Stimulated activated CD4-positive, alpha-beta T cell treated with anti-CD3 and anti-CD28 coated beads, Interleukin-2, amount 100 ng/mL, for 48 hours (primary cell): ENCODE measurements around the gene XPR1.
"Not testable (repeated sequence)": the region's sequence is repeated elsewhere in the genome, so short reads cannot be mapped to it uniquely, and the experiment has no call there.

Experiments
- DNase-seq, 2 donors: peaks; one replicate each; pipeline ENCODE4 v3.0.0-alpha.2; 2020

Gene XPR1

GRCh38 chr1:180616439-180616838 is 15.4 kb upstream of the XPR1 start:
- no peak for DNase-seq

- DNase-seq = no peak
Observed at GRCh38 chr1:180617774-180618395, 13.9 kb upstream of the XPR1 start.

GRCh38 chr1:180620581-180620980 is 11.2 kb upstream of the XPR1 start:
- DNase-seq = no peak

- DNase-seq = no peak
Observed at GRCh38 chr1:180622658-180623508, 8.9 kb upstream of the XPR1 start.

- no peak for DNase-seq
Observed at GRCh38 chr1:180623579-180624347, 8.1 kb upstream of the XPR1 start.

GRCh38 chr1:180626711-180627110 is 5.1 kb upstream of the XPR1 start:
- no peak for DNase-seq

- no peak for DNase-seq
Observed at GRCh38 chr1:180627411-180627810, 4.4 kb upstream of the XPR1 start.

GRCh38 chr1:180628646-180629045 is 3.2 kb upstream of the XPR1 start:
- no peak for DNase-seq

GRCh38 chr1:180630408-180631193 is 1.2 kb upstream of the XPR1 start:
- no peak for DNase-seq

GRCh38 chr1:180631194-180631765 is 542 bp upstream of the XPR1 start:
- no peak for DNase-seq

- DNase-seq = peak; percentile 44 to 52
Observed at GRCh38 chr1:180632326-180633056, 669 bp downstream of the XPR1 start.

- DNase-seq = no peak
Observed at GRCh38 chr1:180633057-180634056, 1.5 kb downstream of the XPR1 start.

GRCh38 chr1:180636138-180636537 is 4.3 kb downstream of the XPR1 start:
- no peak for DNase-seq

- DNase-seq = no peak
Observed at GRCh38 chr1:180639871-180640270, 8.0 kb downstream of the XPR1 start.

- DNase-seq = no peak
Observed at GRCh38 chr1:180640531-180640949, 8.7 kb downstream of the XPR1 start.

GRCh38 chr1:180641662-180642061 is 9.8 kb downstream of the XPR1 start:
- no peak for DNase-seq

GRCh38 chr1:180642781-180643180 is 11.0 kb downstream of the XPR1 start:
- no peak for DNase-seq

- no peak for DNase-seq
Observed at GRCh38 chr1:180643693-180644092, 11.9 kb downstream of the XPR1 start.

GRCh38 chr1:180644526-180645192 is 12.8 kb downstream of the XPR1 start:
- DNase-seq = no peak

- not testable (repeated sequence) for DNase-seq
Observed at GRCh38 chr1:180645261-180645660, 13.4 kb downstream of the XPR1 start.
